ENCODE measurements around the gene PTCD2.
"Not testable (repeated sequence)": the region's sequence is repeated elsewhere in the genome, so short reads cannot be mapped to it uniquely, and the experiment has no call there.

DNA sequence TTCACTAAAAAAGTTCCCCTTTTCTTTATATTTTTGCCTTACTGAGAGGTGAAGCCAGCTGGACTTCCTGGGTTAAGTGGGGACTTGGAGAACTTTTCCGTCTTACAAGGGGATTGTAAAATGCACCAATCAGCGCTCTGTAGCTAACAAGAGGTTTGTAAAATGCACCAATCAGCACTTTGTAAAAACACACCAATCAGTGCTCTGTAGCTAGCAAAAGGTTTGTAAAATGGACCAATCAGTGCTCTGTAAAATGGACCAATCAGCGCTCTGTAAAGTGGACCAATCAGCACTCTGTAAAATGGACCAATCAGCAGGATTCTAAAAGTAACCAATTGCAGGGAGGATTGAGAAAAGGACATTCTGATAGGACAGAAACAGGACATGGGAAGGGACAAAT is 84.6 kb downstream of the PTCD2 start:
- not testable (repeated sequence) for TF ChIP-seq POLR2A (IDR thresholded peaks at IDR 0.05)
- TF ChIP-seq, protein P1, sequence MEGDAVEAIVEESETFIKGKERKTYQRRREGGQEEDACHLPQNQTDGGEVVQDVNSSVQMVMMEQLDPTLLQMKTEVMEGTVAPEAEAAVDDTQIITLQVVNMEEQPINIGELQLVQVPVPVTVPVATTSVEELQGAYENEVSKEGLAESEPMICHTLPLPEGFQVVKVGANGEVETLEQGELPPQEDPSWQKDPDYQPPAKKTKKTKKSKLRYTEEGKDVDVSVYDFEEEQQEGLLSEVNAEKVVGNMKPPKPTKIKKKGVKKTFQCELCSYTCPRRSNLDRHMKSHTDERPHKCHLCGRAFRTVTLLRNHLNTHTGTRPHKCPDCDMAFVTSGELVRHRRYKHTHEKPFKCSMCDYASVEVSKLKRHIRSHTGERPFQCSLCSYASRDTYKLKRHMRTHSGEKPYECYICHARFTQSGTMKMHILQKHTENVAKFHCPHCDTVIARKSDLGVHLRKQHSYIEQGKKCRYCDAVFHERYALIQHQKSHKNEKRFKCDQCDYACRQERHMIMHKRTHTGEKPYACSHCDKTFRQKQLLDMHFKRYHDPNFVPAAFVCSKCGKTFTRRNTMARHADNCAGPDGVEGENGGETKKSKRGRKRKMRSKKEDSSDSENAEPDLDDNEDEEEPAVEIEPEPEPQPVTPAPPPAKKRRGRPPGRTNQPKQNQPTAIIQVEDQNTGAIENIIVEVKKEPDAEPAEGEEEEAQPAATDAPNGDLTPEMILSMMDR (IDR thresholded peaks at IDR 0.05) = not testable (repeated sequence)
